NCI-H1417 (cell line): ENCODE measurements around the gene SLC12A1.

Experiments
- DNase-seq, 3 experiments: peaks; one replicate each; lab custom pipeline; 2025; lab: John Stamatoyannopoulos, UW

SLC12A1 gene

GRCh38 chr15:48242535-48242934 lies 36.4 kb downstream of the SLC12A1 start:
- no peak for DNase-seq

GRCh38 chr15:48244921-48245320 lies 38.8 kb downstream of the SLC12A1 start:
- no peak for DNase-seq

- DNase-seq, result no peak
These were observed 42.3 kb downstream of the SLC12A1 start for GRCh38 chr15:48248414-48248813.

GRCh38 chr15:48250640-48251076 lies 44.6 kb downstream of the SLC12A1 start:
- DNase-seq, result peak; percentile 40 to 67 (median 53)

- DNase-seq, result no peak
These were observed 47.1 kb downstream of the SLC12A1 start for GRCh38 chr15:48253172-48253571.

- peak in 1 of 3 experiments; percentile 2 for DNase-seq
These were observed 59.0 kb downstream of the SLC12A1 start for GRCh38 chr15:48265135-48265534.

GRCh38 chr15:48266024-48266689 lies 60.1 kb downstream of the SLC12A1 start:
- DNase-seq, result no peak

- DNase-seq, result no peak
These were observed 61.7 kb downstream of the SLC12A1 start for GRCh38 chr15:48267766-48268165.

GRCh38 chr15:48273049-48273448 lies 66.9 kb downstream of the SLC12A1 start:
- DNase-seq, result no peak

GRCh38 chr15:48278666-48279065 lies 72.6 kb downstream of the SLC12A1 start:
- DNase-seq, result no peak

GRCh38 chr15:48279608-48280007 lies 73.5 kb downstream of the SLC12A1 start:
- DNase-seq, result peak in 2 of 3 experiments; percentile 7 to 68

- no peak for DNase-seq
These were observed 75.6 kb downstream of the SLC12A1 start for GRCh38 chr15:48281674-48282073.

- DNase-seq, result no peak
These were observed 76.1 kb downstream of the SLC12A1 start for GRCh38 chr15:48282216-48282615.

GRCh38 chr15:48283396-48284145 lies 77.5 kb downstream of the SLC12A1 start:
- DNase-seq, result peak in 1 of 3 experiments; percentile 36

- peak; percentile 40 to 86 (median 67) for DNase-seq
These were observed 79.5 kb downstream of the SLC12A1 start for GRCh38 chr15:48285329-48286214.

- DNase-seq, result no peak
These were observed 83.5 kb downstream of the SLC12A1 start for GRCh38 chr15:48289628-48290027.

- no peak for DNase-seq
These were observed 86.4 kb downstream of the SLC12A1 start for GRCh38 chr15:48292458-48292857.

- no peak for DNase-seq
These were observed 91.6 kb downstream of the SLC12A1 start for GRCh38 chr15:48297668-48298067.

GRCh38 chr15:48298914-48299313 lies 92.8 kb downstream of the SLC12A1 start:
- DNase-seq, result peak in 1 of 3 experiments; percentile 24

- DNase-seq, result no peak
These were observed 93.9 kb downstream of the SLC12A1 start for GRCh38 chr15:48300038-48300437.

- DNase-seq, result no peak
These were observed 98.3 kb downstream of the SLC12A1 start for GRCh38 chr15:48304398-48304797.

- DNase-seq, result no peak
These were observed 100.5 kb downstream of the SLC12A1 start for GRCh38 chr15:48306639-48307038.
